Loucy (cell line): ENCODE data around the gene WDR35.

Source experiments
- H2AFZ ChIP-seq: fragments of 200-600 bp; sonication (generic); 2 replicates; pipeline ENCODE4 v1.6.0; 2016; ENCODE audit warnings: antibody characterized with exemption, mild to moderate bottlenecking, low read length, moderate library complexity
- H3F3A ChIP-seq: fragments of 200-600 bp; 2 replicates; pipeline ENCODE4 v1.6.0; 2016; ENCODE audit warnings: antibody characterized with exemption, low read depth, mild to moderate bottlenecking
- H3K27me3 ChIP-seq: fragments of 200-600 bp; sonication (generic); 2 replicates; pipeline ENCODE4 v1.6.1; 2014; ENCODE audit warnings: low read length, mild to moderate bottlenecking; ENCODE audit not compliant: insufficient read depth, poor library complexity, severe bottlenecking
- H3K36me3 ChIP-seq: fragments of 200-600 bp; sonication (generic); 2 replicates; pipeline ENCODE4 v1.6.1; 2016; ENCODE audit warnings: low read length; ENCODE audit not compliant: insufficient read depth
- H3K4me1 ChIP-seq: fragments of 200-600 bp; sonication (generic); 2 replicates; pipeline ENCODE4 v1.5.1; 2014; ENCODE audit warnings: low read length, mild to moderate bottlenecking; ENCODE audit not compliant: insufficient read depth, poor library complexity, severe bottlenecking
- H3K4me2 ChIP-seq: fragments of 200-600 bp; sonication (generic); 2 replicates; pipeline ENCODE4 v1.6.0; 2014; ENCODE audit warnings: antibody characterized with exemption, low read length, low read depth, mild to moderate bottlenecking; ENCODE audit not compliant: poor library complexity, severe bottlenecking
- H3K4me3 ChIP-seq: fragments of 200-600 bp; sonication (generic); 2 replicates; pipeline ENCODE4 v1.5.1; 2014; ENCODE audit warnings: low read length, mild to moderate bottlenecking, mixed read lengths; ENCODE audit not compliant: poor library complexity, severe bottlenecking
- H3K79me2 ChIP-seq: fragments of 200-600 bp; sonication (generic); 2 replicates; pipeline ENCODE4 v1.6.1; 2014; ENCODE audit warnings: low read length; ENCODE audit not compliant: insufficient read depth
- H3K9ac ChIP-seq: fragments of 200-600 bp; sonication (generic); 2 replicates; pipeline ENCODE4 v1.6.0; 2014; ENCODE audit warnings: mild to moderate bottlenecking, low read depth, low read length, moderate library complexity; ENCODE audit not compliant: poor library complexity, severe bottlenecking
- H3K9me2 ChIP-seq: fragments of 200-600 bp; sonication (generic); replicated peaks from 2 replicates; pipeline ENCODE4 v1.6.1; 2016; ENCODE audit warnings: low read depth, low read length, mixed read lengths
- H3K9me3 ChIP-seq: fragments of 200-600 bp; sonication (generic); 2 replicates; pipeline ENCODE4 v1.6.1; 2014; ENCODE audit warnings: mild to moderate bottlenecking, antibody characterized with exemption, low read length, low read depth; ENCODE audit not compliant: insufficient read depth
- H4K20me1 ChIP-seq: fragments of 200-600 bp; sonication (generic); 2 replicates; pipeline ENCODE4 v1.6.0; 2014; ENCODE audit warnings: antibody characterized with exemption, low read length, mild to moderate bottlenecking; ENCODE audit not compliant: insufficient read depth, poor library complexity, severe bottlenecking
- CTCF ChIP-seq: fragments of 200-600 bp; sonication (generic); conservative IDR thresholded peaks from 2 replicates; pipeline ENCODE4 v1.5.1; 2014; ENCODE audit warnings: mild to moderate bottlenecking, antibody characterized with exemption, low read length
- EZH2phosphoT487 ChIP-seq: fragments of 200-600 bp; IDR thresholded peaks from 2 replicates; pipeline ENCODE4 v1.6.1; 2018; ENCODE audit warnings: antibody characterized with exemption, mild to moderate bottlenecking, moderate library complexity, borderline replicate concordance

WDR35 gene

GRCh38 chr2:19868701-19869580 lies 121.0 kb downstream of the WDR35 start:
- Histone ChIP-seq H3K4me3 (no peak overlapping the region), H3F3A (no peaks in the 10 kb centered on the region), H3K9me2 (no peaks in the 10 kb centered on the region), H3K36me3 (no peaks in the 10 kb centered on the region), H3K27me3 (no peaks in the 10 kb centered on the region), H3K79me2 (no peaks in the 10 kb centered on the region), H3K9me3 (no peaks in the 10 kb centered on the region), H3K4me2 (no peak overlapping the region), H3K4me1 (no peaks in the 10 kb centered on the region), H4K20me1 (no peaks in the 10 kb centered on the region), H3K9ac (no peak overlapping the region), H2AFZ (no peak overlapping the region)
- TF ChIP-seq CTCF, result no peak
- no peak for TF ChIP-seq EZH2phosphoT487

DNA sequence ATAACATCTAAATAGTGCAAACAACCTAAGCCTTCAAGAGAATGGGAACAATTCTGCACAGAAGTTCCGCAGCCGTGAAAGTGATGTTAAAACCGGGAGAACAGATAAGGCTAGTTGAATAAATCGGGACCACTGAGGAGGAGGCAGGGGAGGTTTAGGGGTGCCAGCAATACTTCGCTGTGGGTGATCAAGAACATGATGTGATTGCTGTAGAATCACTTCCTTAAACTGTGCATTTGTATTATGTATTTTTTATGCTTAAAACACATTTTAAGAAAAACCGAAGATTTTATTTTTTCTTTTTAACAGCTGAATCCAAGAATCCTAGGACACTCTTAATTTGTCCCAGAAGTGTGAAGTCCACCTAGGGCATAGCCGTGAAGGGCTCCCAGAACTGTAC lies 121.7 kb downstream of the WDR35 start:
- Histone ChIP-seq H3K9ac (no peak overlapping the region), H3F3A (no peaks in the 10 kb centered on the region), H3K9me2 (no peaks in the 10 kb centered on the region), H3K79me2 (no peaks in the 10 kb centered on the region), H3K4me3 (no peak overlapping the region), H2AFZ (no peak overlapping the region), H3K9me3 (no peaks in the 10 kb centered on the region), H3K4me1 (no peaks in the 10 kb centered on the region), H3K36me3 (no peaks in the 10 kb centered on the region), H3K27me3 (no peaks in the 10 kb centered on the region), H3K4me2 (no peak overlapping the region), H4K20me1 (no peaks in the 10 kb centered on the region)
- TF ChIP-seq CTCF (no peak), EZH2phosphoT487 (no peak)

DNA sequence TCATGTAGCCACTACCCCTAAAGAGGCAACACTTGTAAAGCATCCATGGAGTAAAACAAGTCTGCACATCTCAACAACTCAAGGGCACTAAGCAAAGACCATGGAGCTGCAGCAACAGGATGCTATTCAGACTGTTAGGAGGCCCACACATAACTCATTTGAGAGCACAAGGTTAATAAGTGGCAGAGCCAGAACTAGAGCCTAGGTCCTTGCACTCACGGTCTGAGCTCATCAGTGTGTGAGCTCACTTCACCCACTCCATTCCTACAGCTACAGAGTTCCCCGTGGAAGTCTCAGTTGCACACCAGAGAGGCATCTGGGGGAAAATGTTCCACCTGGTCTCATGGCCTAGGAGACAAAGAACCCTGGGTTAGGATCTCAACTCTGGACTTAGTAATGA lies 123.1 kb downstream of the WDR35 start:
- Histone ChIP-seq H3K4me2 (no peak overlapping the region), H4K20me1 (no peaks in the 10 kb centered on the region), H3K4me3 (no peak overlapping the region), H2AFZ (no peak overlapping the region), H3K9me2 (no peaks in the 10 kb centered on the region), H3K4me1 (no peaks in the 10 kb centered on the region), H3K9ac (no peak overlapping the region), H3K79me2 (no peaks in the 10 kb centered on the region), H3F3A (no peaks in the 10 kb centered on the region), H3K9me3 (no peaks in the 10 kb centered on the region), H3K27me3 (no peaks in the 10 kb centered on the region), H3K36me3 (no peaks in the 10 kb centered on the region)
- no peak for TF ChIP-seq CTCF
- no peak for TF ChIP-seq EZH2phosphoT487
